ENCODE results near the gene C16orf87.
A peak's percentile ranks its signal among the peaks of the same experiment; 100 is the strongest.

GRCh38 chr16:46857368-46857945, 26.5 kb upstream of the C16orf87 start:
- TF ChIP-seq CTCF (IDR thresholded peaks at IDR 0.05) (peak; percentile 35 to 61 (median 52)), POLR2AphosphoS5 (IDR thresholded peaks at IDR 0.05) (peak; percentile 32)
